ENCODE data around the gene COL4A2. TPM values are rescaled to one million over a fixed set of nuclear protein-coding genes. Genes with fewer than 3 reads are reported as not detected.

The COL4A2 gene
- total RNA-seq, 1 experiment from 2014 or later, result 1.6 TPM

DNA sequence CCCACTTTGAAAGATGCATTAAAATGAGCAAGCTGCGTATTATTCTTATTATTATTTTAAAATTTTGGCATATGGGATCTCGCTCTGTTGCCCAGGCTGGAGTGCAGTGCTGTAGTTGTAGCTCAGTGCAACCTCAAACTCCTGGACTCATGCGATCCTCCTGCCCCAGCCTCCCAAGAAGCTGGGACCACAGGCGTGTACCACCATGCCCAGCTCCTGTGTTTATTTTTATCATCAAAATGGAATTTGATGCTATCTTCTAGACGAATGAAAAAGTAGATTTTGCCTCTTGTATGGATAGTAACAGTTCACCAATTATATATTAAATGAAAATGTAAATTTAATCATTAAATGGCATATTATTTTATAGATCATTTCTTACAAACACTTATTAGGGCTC is 43.7 kb upstream of the COL4A2 start:
- Histone ChIP-seq H3K9me2 (ENCODE audit: insufficient read depth) (no peaks in the 10 kb centered on the region), H3K27me3 (ENCODE audit: insufficient read depth, low read length) (no peaks in the 10 kb centered on the region; the same call in 1 of the 2 replicates), H3K4me2 (ENCODE audit: low read length) (no peak overlapping the region), H4K20me1 (ENCODE audit: insufficient read depth) (no peaks in the 10 kb centered on the region), H3K4me3 (replicated peaks in 1 of 2; ENCODE audit: low read depth in 1 of 2, low read length in 2 of 2) (no peak overlapping the region), H3K9ac (ENCODE audit: low read length) (no peak overlapping the region), H3K9me3 (ENCODE audit: control insufficient read depth in 1 of 2, insufficient read depth in 1 of 2, low read depth in 1 of 2, low read length in 2 of 2) (no peaks in the 10 kb centered on the region), H2AFZ (ENCODE audit: low read depth, low read length, poor library complexity, severe bottlenecking) (no peak overlapping the region), H3K36me3 (ENCODE audit: control insufficient read depth in 1 of 2, insufficient read depth in 2 of 2, low read length in 2 of 2) (no peaks in the 10 kb centered on the region), H3K27ac (ENCODE audit: low read depth, low read length) (no peak overlapping the region), H3K79me2 (ENCODE audit: insufficient read depth, low read length) (no peaks in the 10 kb centered on the region), H3K4me1 (ENCODE audit: control insufficient read depth in 1 of 2, insufficient read depth in 2 of 2, low read length in 2 of 2) (no peaks in the 10 kb centered on the region)
- POLR2A ChIA-PET, result no interaction called here
- CTCF ChIA-PET, result no interaction called here
- no peak for ATAC-seq
- intact Hi-C loops (cut with micrococcal nuclease), result no loop called here
- RAD21 ChIA-PET (ENCODE audit: low non-redundant PET in 1 of 2, low total read pairs in 2 of 2, uncharacterized antibody in 2 of 2, unreplicated experiment in 2 of 2), result no interaction called here
- no TSS peak for BruUV-seq (replicated peaks)
- TF ChIP-seq YY1 (IDR thresholded peaks at IDR 0.05; ENCODE audit: extremely low read depth, insufficient replicate concordance, low read depth, low read length) (no peak), ZFX (IDR thresholded peaks at IDR 0.05) (no peak), EZH2 (IDR thresholded peaks at IDR 0.05) (no peak), JUND (IDR thresholded peaks at IDR 0.05) (no peak), SRF (IDR thresholded peaks at IDR 0.05; ENCODE audit: low read depth) (no peak), POLR2A (IDR thresholded peaks at IDR 0.05; ENCODE audit: borderline replicate concordance, extremely low read depth, insufficient read depth, insufficient read length) (no peak), RAD21 (IDR thresholded peaks at IDR 0.05; ENCODE audit: low read depth) (no peak)
- TF ChIP-seq, protein P1, sequence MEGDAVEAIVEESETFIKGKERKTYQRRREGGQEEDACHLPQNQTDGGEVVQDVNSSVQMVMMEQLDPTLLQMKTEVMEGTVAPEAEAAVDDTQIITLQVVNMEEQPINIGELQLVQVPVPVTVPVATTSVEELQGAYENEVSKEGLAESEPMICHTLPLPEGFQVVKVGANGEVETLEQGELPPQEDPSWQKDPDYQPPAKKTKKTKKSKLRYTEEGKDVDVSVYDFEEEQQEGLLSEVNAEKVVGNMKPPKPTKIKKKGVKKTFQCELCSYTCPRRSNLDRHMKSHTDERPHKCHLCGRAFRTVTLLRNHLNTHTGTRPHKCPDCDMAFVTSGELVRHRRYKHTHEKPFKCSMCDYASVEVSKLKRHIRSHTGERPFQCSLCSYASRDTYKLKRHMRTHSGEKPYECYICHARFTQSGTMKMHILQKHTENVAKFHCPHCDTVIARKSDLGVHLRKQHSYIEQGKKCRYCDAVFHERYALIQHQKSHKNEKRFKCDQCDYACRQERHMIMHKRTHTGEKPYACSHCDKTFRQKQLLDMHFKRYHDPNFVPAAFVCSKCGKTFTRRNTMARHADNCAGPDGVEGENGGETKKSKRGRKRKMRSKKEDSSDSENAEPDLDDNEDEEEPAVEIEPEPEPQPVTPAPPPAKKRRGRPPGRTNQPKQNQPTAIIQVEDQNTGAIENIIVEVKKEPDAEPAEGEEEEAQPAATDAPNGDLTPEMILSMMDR (IDR thresholded peaks at IDR 0.05 in 2 of 3, conservative IDR thresholded peaks at IDR 0.05 in 1 of 3; ENCODE audit: borderline replicate concordance in 1 of 3, insufficient read depth in 1 of 3, low read depth in 2 of 3, low read length in 2 of 3), result no peak
- no peak for DNase-seq (ENCODE audit: low read depth, low spot score)

DNA sequence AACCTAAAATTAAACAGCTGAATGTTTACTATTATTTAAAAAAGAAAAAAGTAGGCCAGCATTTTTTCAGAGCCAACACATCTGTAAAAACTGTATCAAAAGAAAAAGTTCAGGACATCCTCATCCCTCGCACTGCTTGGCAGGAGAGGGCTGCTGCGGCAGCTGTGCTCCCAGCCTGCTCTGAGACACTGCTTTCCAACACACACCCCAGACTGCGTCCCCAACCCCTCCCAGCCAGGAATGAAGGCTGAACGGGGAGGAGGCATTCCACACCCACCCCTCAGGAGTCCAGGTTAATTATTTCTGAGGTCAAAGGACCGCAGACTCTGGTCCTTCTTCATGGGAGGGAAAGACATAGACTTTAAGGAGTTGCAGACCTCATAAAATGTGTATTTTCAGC is 43.2 kb upstream of the COL4A2 start:
- no TSS peak for BruUV-seq (replicated peaks)
- H3K27ac ChIP-seq (ENCODE audit: low read depth, low read length), result no peak overlapping the region
- ATAC-seq, result no peak
- no peaks in the 10 kb centered on the region for H3K9me3 ChIP-seq (ENCODE audit: control insufficient read depth in 1 of 2, insufficient read depth in 1 of 2, low read depth in 1 of 2, low read length in 2 of 2)
- TF ChIP-seq EZH2 (IDR thresholded peaks at IDR 0.05) (no peak), CBX3 (IDR thresholded peaks at IDR 0.05; ENCODE audit: low read depth) (no peak), SIN3A (IDR thresholded peaks at IDR 0.05; ENCODE audit: low read depth) (no peak), ZNF274 (IDR thresholded peaks at IDR 0.05; ENCODE audit: low read depth, low read length) (no peak), JUND (IDR thresholded peaks at IDR 0.05) (no peak), ELF1 (IDR thresholded peaks at IDR 0.05; ENCODE audit: borderline replicate concordance, low read depth) (no peak), FOSL1 (IDR thresholded peaks at IDR 0.05; ENCODE audit: low read depth) (no peak), ZFX (IDR thresholded peaks at IDR 0.05) (no peak), TCF7L2 (IDR thresholded peaks at IDR 0.05; ENCODE audit: borderline replicate concordance, extremely low read depth, insufficient read depth, insufficient read length) (no peak), YY1 (IDR thresholded peaks at IDR 0.05; ENCODE audit: extremely low read depth, insufficient replicate concordance, low read depth, low read length) (no peak), SRF (IDR thresholded peaks at IDR 0.05; ENCODE audit: low read depth) (no peak), POLR2A (IDR thresholded peaks at IDR 0.05; ENCODE audit: borderline replicate concordance, extremely low read depth, insufficient read depth, insufficient read length) (no peak), CEBPB (IDR thresholded peaks at IDR 0.05; ENCODE audit: low read depth) (no peak), EZH2phosphoT487 (IDR thresholded peaks at IDR 0.05; ENCODE audit: borderline replicate concordance) (no peak)
- H3K27me3 ChIP-seq (ENCODE audit: insufficient read depth, low read length), result no peaks in the 10 kb centered on the region; the same call in 1 of the 2 replicates
- no peaks in the 10 kb centered on the region for H3K4me1 ChIP-seq (ENCODE audit: control insufficient read depth in 1 of 2, insufficient read depth in 2 of 2, low read length in 2 of 2)
- ChIA-PET POLR2A (no interaction called here), CTCF (no interaction called here), RAD21 (ENCODE audit: low non-redundant PET in 1 of 2, low total read pairs in 2 of 2, uncharacterized antibody in 2 of 2, unreplicated experiment in 2 of 2) (no interaction called here)
- no peak for DNase-seq (ENCODE audit: low read depth, low spot score)
- no peaks in the 10 kb centered on the region for H3K9me2 ChIP-seq (ENCODE audit: insufficient read depth)
- no peaks in the 10 kb centered on the region for H3K36me3 ChIP-seq (ENCODE audit: control insufficient read depth in 1 of 2, insufficient read depth in 2 of 2, low read length in 2 of 2)
- no peaks in the 10 kb centered on the region for H3K79me2 ChIP-seq (ENCODE audit: insufficient read depth, low read length)
- no peak overlapping the region for H3K4me3 ChIP-seq (replicated peaks in 1 of 2; ENCODE audit: low read depth in 1 of 2, low read length in 2 of 2)
- no peak overlapping the region for H3K4me2 ChIP-seq (ENCODE audit: low read length)
- H4K20me1 ChIP-seq (ENCODE audit: insufficient read depth), result no peaks in the 10 kb centered on the region
- no peak overlapping the region for H2AFZ ChIP-seq (ENCODE audit: low read depth, low read length, poor library complexity, severe bottlenecking)
- no peak overlapping the region for H3K9ac ChIP-seq (ENCODE audit: low read length)
- intact Hi-C loops (cut with micrococcal nuclease), result no loop called here
